ENCODE results near the gene ZNF497.

DNA sequence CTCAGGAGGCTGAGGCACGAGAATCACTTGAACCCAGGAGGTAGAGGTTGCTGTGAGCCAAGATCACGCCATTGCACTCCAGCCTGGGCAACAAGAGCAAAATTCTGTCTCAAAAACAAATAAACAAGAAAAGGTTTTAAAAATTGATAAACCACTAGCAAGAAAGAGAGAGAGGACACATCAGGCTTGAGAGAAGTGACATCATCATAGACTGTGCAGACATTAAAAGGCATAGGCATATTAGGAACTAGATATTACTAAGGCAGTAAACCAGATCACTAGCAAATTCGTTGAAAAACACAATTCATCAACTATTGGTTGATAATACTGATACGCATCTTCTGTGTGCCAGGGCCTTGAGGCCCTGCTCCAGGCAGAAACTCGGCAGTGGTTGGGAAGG is 17.0 kb downstream of the ZNF497 start:
- TF ChIP-seq, protein P1, sequence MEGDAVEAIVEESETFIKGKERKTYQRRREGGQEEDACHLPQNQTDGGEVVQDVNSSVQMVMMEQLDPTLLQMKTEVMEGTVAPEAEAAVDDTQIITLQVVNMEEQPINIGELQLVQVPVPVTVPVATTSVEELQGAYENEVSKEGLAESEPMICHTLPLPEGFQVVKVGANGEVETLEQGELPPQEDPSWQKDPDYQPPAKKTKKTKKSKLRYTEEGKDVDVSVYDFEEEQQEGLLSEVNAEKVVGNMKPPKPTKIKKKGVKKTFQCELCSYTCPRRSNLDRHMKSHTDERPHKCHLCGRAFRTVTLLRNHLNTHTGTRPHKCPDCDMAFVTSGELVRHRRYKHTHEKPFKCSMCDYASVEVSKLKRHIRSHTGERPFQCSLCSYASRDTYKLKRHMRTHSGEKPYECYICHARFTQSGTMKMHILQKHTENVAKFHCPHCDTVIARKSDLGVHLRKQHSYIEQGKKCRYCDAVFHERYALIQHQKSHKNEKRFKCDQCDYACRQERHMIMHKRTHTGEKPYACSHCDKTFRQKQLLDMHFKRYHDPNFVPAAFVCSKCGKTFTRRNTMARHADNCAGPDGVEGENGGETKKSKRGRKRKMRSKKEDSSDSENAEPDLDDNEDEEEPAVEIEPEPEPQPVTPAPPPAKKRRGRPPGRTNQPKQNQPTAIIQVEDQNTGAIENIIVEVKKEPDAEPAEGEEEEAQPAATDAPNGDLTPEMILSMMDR (IDR thresholded peaks at IDR 0.05; ENCODE audit: low read depth, low read length, poor library complexity, severe bottlenecking), result no peak
- no peak for TF ChIP-seq EZH2phosphoT487 (IDR thresholded peaks at IDR 0.05; ENCODE audit: borderline replicate concordance, low read length)
